RWPE2 (cell line): ENCODE measurements around the gene TNFSF9.

Experiments used
- ATAC-seq: fragments of 200-7000 bp; cut with Tn5 transposase; 3 replicates; pipeline ENCODE4 v1.9.1; 2021; ENCODE audit warnings: low read depth
- DNase-seq: peaks from one replicate; pipeline ENCODE4 v3.0.0-alpha.2; 2020; ENCODE audit warnings: low spot score
- H3K27ac ChIP-seq: fragments of 450-650 bp; 2 replicates; pipeline ENCODE4 v1.5.1; 2017; ENCODE audit warnings: mild to moderate bottlenecking; ENCODE audit not compliant: poor library complexity, severe bottlenecking
- H3K27me3 ChIP-seq: fragments of 250-450 bp; sonication (Bioruptor Pico); 2 replicates; pipeline ENCODE4 v1.5.1; 2021; ENCODE audit warnings: mild to moderate bottlenecking, moderate library complexity; ENCODE audit not compliant: insufficient read depth, poor library complexity, severe bottlenecking
- H3K36me3 ChIP-seq: fragments of 250-450 bp; sonication (Bioruptor Pico); 2 replicates; pipeline ENCODE4 v1.5.1; 2020; ENCODE audit warnings: low read depth, mild to moderate bottlenecking, moderate library complexity
- H3K4me1 ChIP-seq: fragments of 250-450 bp; sonication (Bioruptor Pico); 2 replicates; pipeline ENCODE4 v1.5.1; 2021; ENCODE audit warnings: mild to moderate bottlenecking, moderate library complexity; ENCODE audit not compliant: insufficient read depth, poor library complexity, severe bottlenecking
- H3K4me3 ChIP-seq: fragments of 250-450 bp; sonication (Bioruptor Pico); 2 replicates; pipeline ENCODE4 v1.5.1; 2021; ENCODE audit warnings: mild to moderate bottlenecking, moderate library complexity; ENCODE audit not compliant: severe bottlenecking
- H3K9me3 ChIP-seq: fragments of 250-450 bp; sonication (Bioruptor Pico); 2 replicates; pipeline ENCODE4 v1.5.1; 2021; ENCODE audit warnings: mild to moderate bottlenecking, moderate library complexity; ENCODE audit not compliant: severe bottlenecking
- TF ChIP-seq, protein P1 (sequence below): fragments of 450-650 bp; IDR thresholded peaks from one replicate; pipeline ENCODE4 v1.5.1; 2017; ENCODE audit warnings: mild to moderate bottlenecking, moderate library complexity; ENCODE audit not compliant: poor library complexity, severe bottlenecking

Gene TNFSF9

DNA sequence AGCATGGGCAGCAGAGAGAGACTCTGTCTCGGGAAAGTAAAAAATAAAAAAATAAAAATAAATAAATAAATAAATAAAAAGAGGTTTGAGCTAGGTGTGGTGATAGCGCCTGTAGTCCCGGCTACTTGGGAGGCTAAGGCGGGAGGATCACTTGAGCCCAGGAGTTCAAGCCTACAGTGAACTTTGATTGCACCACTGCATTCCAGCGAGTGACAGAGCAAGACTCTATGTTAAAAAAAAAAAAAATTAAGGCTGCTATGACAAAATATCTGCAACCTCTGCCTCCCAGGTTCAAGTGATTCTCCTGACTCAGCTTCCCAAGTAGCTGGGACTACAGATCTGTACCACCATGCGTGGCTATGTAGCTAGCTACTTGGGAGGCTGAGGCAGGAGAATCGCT lies 46.0 kb upstream of the TNFSF9 start:
- Histone ChIP-seq H3K4me3 (no peak overlapping the region), H3K4me1 (no peaks in the 10 kb centered on the region), H3K27me3 (no peaks in the 10 kb centered on the region), H3K27ac (no peak overlapping the region), H3K9me3 (no peaks in the 10 kb centered on the region), H3K36me3 (no peaks in the 10 kb centered on the region)
- DNase-seq = no peak
- no peak for ATAC-seq
- TF ChIP-seq, protein P1, sequence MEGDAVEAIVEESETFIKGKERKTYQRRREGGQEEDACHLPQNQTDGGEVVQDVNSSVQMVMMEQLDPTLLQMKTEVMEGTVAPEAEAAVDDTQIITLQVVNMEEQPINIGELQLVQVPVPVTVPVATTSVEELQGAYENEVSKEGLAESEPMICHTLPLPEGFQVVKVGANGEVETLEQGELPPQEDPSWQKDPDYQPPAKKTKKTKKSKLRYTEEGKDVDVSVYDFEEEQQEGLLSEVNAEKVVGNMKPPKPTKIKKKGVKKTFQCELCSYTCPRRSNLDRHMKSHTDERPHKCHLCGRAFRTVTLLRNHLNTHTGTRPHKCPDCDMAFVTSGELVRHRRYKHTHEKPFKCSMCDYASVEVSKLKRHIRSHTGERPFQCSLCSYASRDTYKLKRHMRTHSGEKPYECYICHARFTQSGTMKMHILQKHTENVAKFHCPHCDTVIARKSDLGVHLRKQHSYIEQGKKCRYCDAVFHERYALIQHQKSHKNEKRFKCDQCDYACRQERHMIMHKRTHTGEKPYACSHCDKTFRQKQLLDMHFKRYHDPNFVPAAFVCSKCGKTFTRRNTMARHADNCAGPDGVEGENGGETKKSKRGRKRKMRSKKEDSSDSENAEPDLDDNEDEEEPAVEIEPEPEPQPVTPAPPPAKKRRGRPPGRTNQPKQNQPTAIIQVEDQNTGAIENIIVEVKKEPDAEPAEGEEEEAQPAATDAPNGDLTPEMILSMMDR = no peak

DNA sequence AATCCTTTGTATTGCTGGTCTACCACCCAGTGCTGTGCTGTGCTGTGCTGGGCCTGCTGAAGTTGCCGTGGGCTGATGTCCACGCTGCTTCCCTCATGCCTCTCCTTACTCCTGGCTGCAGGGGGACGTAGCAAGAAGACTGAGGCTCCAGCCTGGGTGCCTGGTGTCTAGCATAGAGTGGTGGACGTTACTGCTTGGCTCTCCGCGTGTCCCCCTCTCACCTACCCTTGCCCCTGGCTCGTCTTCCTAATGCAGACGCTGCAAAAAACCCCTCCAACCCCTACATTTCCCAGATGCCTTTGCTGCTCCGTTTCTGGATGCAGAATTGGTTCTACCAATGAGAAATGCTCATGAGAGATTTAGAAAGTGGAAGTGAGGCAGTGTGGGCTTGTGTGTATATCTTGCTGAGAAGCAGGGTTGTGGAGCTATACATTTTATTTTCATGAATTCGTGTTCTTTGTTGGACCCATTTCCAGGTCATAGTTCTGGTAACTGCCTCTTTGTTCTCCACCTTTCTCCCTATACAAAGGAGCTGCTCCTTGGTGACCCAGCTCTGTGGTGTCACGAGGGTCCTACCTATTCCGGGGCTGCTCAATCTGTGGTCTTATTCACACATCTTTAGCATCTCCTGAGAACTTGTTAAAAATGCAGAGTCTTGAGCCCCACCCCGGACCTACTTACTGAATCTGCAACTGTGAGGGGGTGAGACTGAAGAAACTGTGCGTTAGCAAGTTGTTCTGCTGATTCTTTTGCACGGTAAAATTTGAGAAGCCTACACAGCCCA lies 41.4 kb upstream of the TNFSF9 start:
- no peak for ATAC-seq
- Histone ChIP-seq H3K4me1 (no peaks in the 10 kb centered on the region), H3K36me3 (no peaks in the 10 kb centered on the region), H3K4me3 (no peak overlapping the region), H3K27ac (no peak overlapping the region), H3K9me3 (no peaks in the 10 kb centered on the region), H3K27me3 (no peaks in the 10 kb centered on the region)
- TF ChIP-seq, protein P1 = no peak
- no peak for DNase-seq

DNA sequence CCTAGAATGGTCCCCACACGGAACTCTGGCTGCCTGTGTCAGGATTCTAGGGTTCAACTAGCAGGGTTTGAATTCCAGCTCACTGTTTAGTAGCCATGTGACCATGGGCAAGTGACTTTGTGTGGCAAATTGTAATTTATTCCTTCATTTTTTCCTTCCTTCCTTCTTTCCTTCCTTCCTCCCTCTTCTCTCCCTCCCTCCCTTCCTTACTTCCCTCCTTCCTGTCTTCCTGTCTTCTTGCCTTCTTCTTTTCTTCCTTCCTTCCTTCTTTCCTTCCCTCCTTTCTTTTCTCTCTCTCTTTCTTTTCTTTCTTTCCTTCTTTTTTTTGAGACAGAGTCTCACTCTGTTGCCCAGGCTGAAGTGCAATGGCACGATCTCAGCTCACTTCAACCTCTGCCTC lies 40.7 kb upstream of the TNFSF9 start:
- DNase-seq (no peak), ATAC-seq (no peak)
- H3K9me3 ChIP-seq = no peaks in the 10 kb centered on the region
- no peak overlapping the region for H3K4me3 ChIP-seq
- H3K36me3 ChIP-seq = no peaks in the 10 kb centered on the region
- no peak overlapping the region for H3K27ac ChIP-seq
- TF ChIP-seq, protein P1 = no peak
- no peaks in the 10 kb centered on the region for H3K4me1 ChIP-seq
- H3K27me3 ChIP-seq = no peaks in the 10 kb centered on the region

DNA sequence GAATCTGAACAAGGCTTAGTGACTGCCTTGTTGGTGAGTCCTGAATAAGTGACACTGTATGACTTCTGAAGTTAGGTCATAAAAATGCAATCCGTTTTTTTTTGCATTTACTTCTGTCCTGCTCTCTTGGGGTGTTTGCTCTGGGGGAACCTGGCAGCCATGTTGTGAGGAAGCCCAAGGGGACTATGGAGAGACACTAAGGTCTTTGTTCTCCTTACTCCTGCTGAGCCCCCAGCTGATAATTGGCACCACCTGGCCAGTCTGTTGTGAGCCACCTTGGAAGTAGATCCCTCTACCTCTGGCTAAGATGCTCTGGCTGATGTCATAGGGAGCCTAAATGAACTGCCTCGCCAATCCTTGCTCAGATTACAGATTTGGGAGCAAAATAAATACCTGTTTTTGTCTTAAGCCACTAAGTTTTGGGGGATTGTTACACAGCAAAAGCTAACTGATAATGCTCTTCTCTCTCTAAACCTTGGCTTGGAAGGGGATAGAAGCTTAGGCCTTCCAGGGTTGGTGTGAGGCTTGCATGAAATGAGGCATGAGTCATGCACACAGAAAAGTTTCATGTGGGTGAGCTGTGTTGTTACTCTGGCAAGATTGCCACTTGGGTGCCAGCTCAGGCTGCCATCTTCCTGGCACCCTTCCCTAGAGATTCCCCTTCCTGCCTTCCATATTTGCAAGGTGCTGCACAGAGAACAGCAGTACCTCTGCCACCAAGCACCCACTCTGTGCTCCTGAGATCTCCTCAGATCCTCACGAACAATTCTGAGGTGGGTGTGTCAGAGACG lies 38.8 kb upstream of the TNFSF9 start:
- ATAC-seq = no peak
- DNase-seq = no peak
- Histone ChIP-seq H3K27me3 (no peaks in the 10 kb centered on the region), H3K4me1 (no peaks in the 10 kb centered on the region), H3K9me3 (no peaks in the 10 kb centered on the region), H3K4me3 (no peak overlapping the region), H3K27ac (no peak overlapping the region), H3K36me3 (no peaks in the 10 kb centered on the region)
- TF ChIP-seq, protein P1 = no peak
